ENCODE results near the gene COL6A2. TPM values are rescaled to one million over a fixed set of nuclear protein-coding genes. Genes with fewer than 3 reads are reported as not detected.

The COL6A2 gene
- total RNA-seq, 5 donors from 2014 or later (not counting 1 experiment from before 2014, with no cell fraction given) = 33.8 to 85.2 (median 60.7) TPM

- Mint-ChIP-seq H3K4me1 (no peaks in the 10 kb centered on the region), H3K4me3 (no peak overlapping the region), H3K27me3 (peaks cover 0 to 6% of the 10 kb centered on the region in 2 donors), H3K27ac (no peak overlapping the region), H3K36me3 (no peaks in the 10 kb centered on the region), H3K9me3 (no peaks in the 10 kb centered on the region)
- ATAC-seq (replicated peaks in 1 of 4) (no peak), DNase-seq (no peak)
- Histone ChIP-seq H3K4me1 (ENCODE audit: control insufficient read depth in 1 of 2, extremely low read depth in 1 of 2, insufficient read depth in 2 of 2, low read length in 2 of 2) (no peaks in the 10 kb centered on the region), H3K27me3 (replicated peaks in 1 of 2; ENCODE audit: control insufficient read depth in 2 of 2, extremely low read depth in 1 of 2, insufficient read depth in 2 of 2, low read length in 1 of 2) (peaks cover 0 to 10% of the 10 kb centered on the region in 2 experiments), H3K36me3 (ENCODE audit: control insufficient read depth in 2 of 2, extremely low read depth in 1 of 2, insufficient read depth in 1 of 2, low read length in 1 of 2) (no peaks in the 10 kb centered on the region), H3K9me3 (no peaks in the 10 kb centered on the region), H3K4me3 (ENCODE audit: control insufficient read depth in 1 of 2, extremely low read depth in 1 of 2, low read length in 1 of 2) (no peak overlapping the region), H3K27ac (ENCODE audit: low read length) (no peak overlapping the region)
- POLR2A ChIA-PET = no interaction called here
- 97% methylated on average over 83 of the region's 85 CpGs for WGBS (ENCODE audit: insufficient coverage)
- CTCF ChIA-PET = no interaction called here
Measured at GRCh38 chr21:46131838-46132651, 34.1 kb downstream of the COL6A2 start.

GRCh38 chr21:46135782-46136395 lies 38.0 kb downstream of the COL6A2 start:
- WGBS (ENCODE audit: insufficient coverage) = no CpG with 5 or more reads among the region's 7 CpGs

GRCh38 chr21:46136739-46137349 lies 38.9 kb downstream of the COL6A2 start:
- H3K27ac Mint-ChIP-seq = no peak overlapping the region
- no peaks in the 10 kb centered on the region for H3K36me3 Mint-ChIP-seq
- no peaks in the 10 kb centered on the region for H3K4me1 Mint-ChIP-seq
- CTCF ChIA-PET = no interaction called here
- POLR2A ChIA-PET = no interaction called here
- H3K4me3 Mint-ChIP-seq = no peak overlapping the region
- no peaks in the 10 kb centered on the region for H3K4me1 ChIP-seq (ENCODE audit: control insufficient read depth in 1 of 2, extremely low read depth in 1 of 2, insufficient read depth in 2 of 2, low read length in 2 of 2)
- H3K27me3 ChIP-seq (replicated peaks in 1 of 2; ENCODE audit: control insufficient read depth in 2 of 2, extremely low read depth in 1 of 2, insufficient read depth in 2 of 2, low read length in 1 of 2) = peaks cover 0 to 41% of the 10 kb centered on the region in 2 experiments
- H3K27me3 Mint-ChIP-seq = peaks cover 6 to 8% of the 10 kb centered on the region in 2 donors
- H3K27ac ChIP-seq (ENCODE audit: low read length) = no peak overlapping the region
- H3K36me3 ChIP-seq (ENCODE audit: control insufficient read depth in 2 of 2, extremely low read depth in 1 of 2, insufficient read depth in 1 of 2, low read length in 1 of 2) = no peaks in the 10 kb centered on the region
- 83% methylated on average over 21 of the region's 22 CpGs for WGBS (ENCODE audit: insufficient coverage)
- no peaks in the 10 kb centered on the region for H3K9me3 Mint-ChIP-seq
- no peak overlapping the region for H3K4me3 ChIP-seq (ENCODE audit: control insufficient read depth in 1 of 2, extremely low read depth in 1 of 2, low read length in 1 of 2)
- DNase-seq (no peak), ATAC-seq (replicated peaks in 1 of 4) (no peak)
- no peaks in the 10 kb centered on the region for H3K9me3 ChIP-seq

More at GRCh38 chr21:46135782-46136395, 38.0 kb downstream of the COL6A2 start:
- Histone ChIP-seq H3K27ac (ENCODE audit: low read length) (no peak overlapping the region), H3K27me3 (replicated peaks in 1 of 2; ENCODE audit: control insufficient read depth in 2 of 2, extremely low read depth in 1 of 2, insufficient read depth in 2 of 2, low read length in 1 of 2) (peaks cover 0 to 41% of the 10 kb centered on the region in 2 experiments), H3K4me1 (ENCODE audit: control insufficient read depth in 1 of 2, extremely low read depth in 1 of 2, insufficient read depth in 2 of 2, low read length in 2 of 2) (no peaks in the 10 kb centered on the region), H3K9me3 (no peaks in the 10 kb centered on the region), H3K36me3 (ENCODE audit: control insufficient read depth in 2 of 2, extremely low read depth in 1 of 2, insufficient read depth in 1 of 2, low read length in 1 of 2) (no peaks in the 10 kb centered on the region), H3K4me3 (ENCODE audit: control insufficient read depth in 1 of 2, extremely low read depth in 1 of 2, low read length in 1 of 2) (no peak overlapping the region)
- Mint-ChIP-seq H3K36me3 (no peaks in the 10 kb centered on the region), H3K4me3 (no peak overlapping the region), H3K4me1 (no peaks in the 10 kb centered on the region), H3K9me3 (no peaks in the 10 kb centered on the region), H3K27ac (no peak overlapping the region), H3K27me3 (peaks cover 6 to 8% of the 10 kb centered on the region in 2 donors)
- DNase-seq (no peak), ATAC-seq (replicated peaks in 1 of 4) (no peak)
- ChIA-PET POLR2A (no interaction called here), CTCF (no interaction called here)

- H3K4me1 Mint-ChIP-seq = peaks cover 0 to 2% (median 0%) of the 10 kb centered on the region in 3 donors
- Histone ChIP-seq H3K4me3 (ENCODE audit: control insufficient read depth in 1 of 2, extremely low read depth in 1 of 2, low read length in 1 of 2) (no peak overlapping the region), H3K27ac (ENCODE audit: low read length) (no peak overlapping the region), H3K36me3 (ENCODE audit: control insufficient read depth in 2 of 2, extremely low read depth in 1 of 2, insufficient read depth in 1 of 2, low read length in 1 of 2) (no peaks in the 10 kb centered on the region), H3K27me3 (replicated peaks in 1 of 2; ENCODE audit: control insufficient read depth in 2 of 2, extremely low read depth in 1 of 2, insufficient read depth in 2 of 2, low read length in 1 of 2) (peaks cover 0 to 41% of the 10 kb centered on the region in 2 experiments), H3K4me1 (ENCODE audit: control insufficient read depth in 1 of 2, extremely low read depth in 1 of 2, insufficient read depth in 2 of 2, low read length in 2 of 2) (no peaks in the 10 kb centered on the region), H3K9me3 (no peaks in the 10 kb centered on the region)
- H3K27ac Mint-ChIP-seq = no peak overlapping the region
- no peaks in the 10 kb centered on the region for H3K9me3 Mint-ChIP-seq
- POLR2A ChIA-PET = no interaction called here
- WGBS (ENCODE audit: insufficient coverage) = 94% methylated on average over 4 of the region's 7 CpGs
- no peak for ATAC-seq (replicated peaks in 1 of 4)
- CTCF ChIA-PET = no interaction called here
- no peaks in the 10 kb centered on the region for H3K36me3 Mint-ChIP-seq
- DNase-seq = no peak
- no peak overlapping the region for H3K4me3 Mint-ChIP-seq
- H3K27me3 Mint-ChIP-seq = peaks cover 6 to 8% of the 10 kb centered on the region in 2 donors
Measured at GRCh38 chr21:46137908-46138307, 40.0 kb downstream of the COL6A2 start.

- Mint-ChIP-seq H3K27me3 (peaks cover 6 to 8% of the 10 kb centered on the region in 2 donors), H3K27ac (no peak overlapping the region), H3K9me3 (no peaks in the 10 kb centered on the region), H3K4me3 (no peak overlapping the region), H3K4me1 (peaks cover 0 to 3% (median 1%) of the 10 kb centered on the region in 3 donors), H3K36me3 (no peaks in the 10 kb centered on the region)
- CTCF ChIA-PET = no interaction called here
- H3K27ac ChIP-seq (ENCODE audit: low read length) = no peak overlapping the region
- H3K27me3 ChIP-seq (replicated peaks in 1 of 2; ENCODE audit: control insufficient read depth in 2 of 2, extremely low read depth in 1 of 2, insufficient read depth in 2 of 2, low read length in 1 of 2) = peaks cover 0 to 41% of the 10 kb centered on the region in 2 experiments
- POLR2A ChIA-PET = no interaction called here
- no peaks in the 10 kb centered on the region for H3K9me3 ChIP-seq
- H3K36me3 ChIP-seq (ENCODE audit: control insufficient read depth in 2 of 2, extremely low read depth in 1 of 2, insufficient read depth in 1 of 2, low read length in 1 of 2) = no peaks in the 10 kb centered on the region
- DNase-seq (no peak), ATAC-seq (replicated peaks in 1 of 4) (no peak)
- H3K4me3 ChIP-seq (ENCODE audit: control insufficient read depth in 1 of 2, extremely low read depth in 1 of 2, low read length in 1 of 2) = no peak overlapping the region
- H3K4me1 ChIP-seq (ENCODE audit: control insufficient read depth in 1 of 2, extremely low read depth in 1 of 2, insufficient read depth in 2 of 2, low read length in 2 of 2) = no peaks in the 10 kb centered on the region
- 70% methylated on average over 28 of the region's 28 CpGs for WGBS (ENCODE audit: insufficient coverage)
Measured at GRCh38 chr21:46138383-46138970, 40.6 kb downstream of the COL6A2 start.

- no peak for DNase-seq
- Mint-ChIP-seq H3K27me3 (peaks cover 6 to 8% of the 10 kb centered on the region in 2 donors), H3K9me3 (no peaks in the 10 kb centered on the region), H3K4me1 (peaks cover 7 to 10% (median 8%) of the 10 kb centered on the region in 3 donors), H3K4me3 (no peak overlapping the region), H3K36me3 (no peaks in the 10 kb centered on the region), H3K27ac (no peak overlapping the region)
- 94% methylated on average over 7 of the region's 15 CpGs for WGBS (ENCODE audit: insufficient coverage)
- no peak overlapping the region for H3K4me3 ChIP-seq (ENCODE audit: control insufficient read depth in 1 of 2, extremely low read depth in 1 of 2, low read length in 1 of 2)
- H3K27me3 ChIP-seq (replicated peaks in 1 of 2; ENCODE audit: control insufficient read depth in 2 of 2, extremely low read depth in 1 of 2, insufficient read depth in 2 of 2, low read length in 1 of 2) = peaks cover 0 to 41% of the 10 kb centered on the region in 2 experiments
- H3K36me3 ChIP-seq (ENCODE audit: control insufficient read depth in 2 of 2, extremely low read depth in 1 of 2, insufficient read depth in 1 of 2, low read length in 1 of 2) = no peaks in the 10 kb centered on the region
- H3K27ac ChIP-seq (ENCODE audit: low read length) = no peak overlapping the region
- no peak for ATAC-seq (replicated peaks in 1 of 4)
- peaks cover 0 to 4% of the 10 kb centered on the region in 2 experiments for H3K4me1 ChIP-seq (ENCODE audit: control insufficient read depth in 1 of 2, extremely low read depth in 1 of 2, insufficient read depth in 2 of 2, low read length in 2 of 2)
- CTCF ChIA-PET = no interaction called here
- POLR2A ChIA-PET = no interaction called here
- no peaks in the 10 kb centered on the region for H3K9me3 ChIP-seq
Measured at GRCh38 chr21:46139686-46140085, 41.8 kb downstream of the COL6A2 start.
